Panc1 (cell line): ENCODE measurements around the gene PLA2G4F. TPM values are rescaled to one million over a fixed set of nuclear protein-coding genes. Genes with fewer than 3 reads are reported as not detected.

Experiments used
- ATAC-seq: fragments of 200-7000 bp; cut with Tn5 transposase; 2 replicates; pipeline ENCODE4 v1.9.1; 2020; ENCODE audit warnings: mild to moderate bottlenecking, moderate library complexity
- BruUV-seq: library from RNA; stranded (reverse); fragments of 400-500 nt; replicated peaks from 2 replicates; lab custom pipeline; 2021; lab: Mats Ljungman, UMichigan
- CTCF ChIA-PET: fragments of 300-600 bp; sonication (Branson Sonifier 250); formaldehyde crosslinking; loops from one replicate; lab custom pipeline; 2022; ENCODE audit warnings: antibody characterized with exemption; lab: Charles Lee
- POLR2A ChIA-PET: fragments of 300-600 bp; sonication (Branson Sonifier 250); formaldehyde crosslinking; loops from one replicate; lab custom pipeline; 2022; ENCODE audit warnings: antibody characterized with exemption; lab: Charles Lee
- DNase-seq: peaks from one replicate; pipeline ENCODE4 v3.0.0-alpha.2; 2010; ENCODE audit warnings: low read depth, low spot score
- H3K27ac ChIP-seq: 2 replicates; pipeline ENCODE4 v1.5.1; 2011; ENCODE audit warnings: mild to moderate bottlenecking, low read length, inconsistent platforms
- H3K27me3 ChIP-seq: fragments of 200-500 bp; sonication (Bioruptor generic); 2 replicates; pipeline ENCODE4 v1.6.0; 2014; ENCODE audit warnings: low read length, inconsistent platforms; ENCODE audit not compliant: control insufficient read depth, insufficient read depth
- H3K36me3 ChIP-seq: fragments of 200-500 bp; sonication (Bioruptor generic); 2 replicates; pipeline ENCODE4 v1.5.1; 2014; ENCODE audit warnings: inconsistent platforms, mild to moderate bottlenecking, low read length, moderate library complexity; ENCODE audit not compliant: control insufficient read depth, insufficient read depth
- H3K4me1 ChIP-seq: 2 replicates; pipeline ENCODE4 v1.5.1; 2011; ENCODE audit warnings: inconsistent platforms, mild to moderate bottlenecking, low read length, moderate library complexity; ENCODE audit not compliant: control insufficient read depth, insufficient read depth
- H3K4me3 ChIP-seq, 2 experiments: 2 replicates each; pipeline ENCODE4 v1.5.1; 2011 to 2012; ENCODE audit warnings: low read depth in 2 of 2, low read length in 2 of 2, mild to moderate bottlenecking in 2 of 2, inconsistent platforms in 1 of 2, moderate library complexity in 1 of 2
- H3K9me3 ChIP-seq: fragments of 200-500 bp; sonication (Bioruptor generic); 2 replicates; pipeline ENCODE4 v1.5.1; 2014; ENCODE audit warnings: low read depth, mild to moderate bottlenecking, inconsistent platforms, low read length, moderate library complexity; ENCODE audit not compliant: control insufficient read depth, insufficient read depth
- CTCF ChIP-seq: fragments of 450-650 bp; IDR thresholded peaks from 2 replicates; pipeline ENCODE4 v1.5.1; 2017; ENCODE audit warnings: mild to moderate bottlenecking
- POLR2AphosphoS5 ChIP-seq: IDR thresholded peaks from 2 replicates; pipeline ENCODE4 v1.6.1; 2012; ENCODE audit warnings: mild to moderate bottlenecking, low read depth, low read length, moderate library complexity
- REST ChIP-seq, 2 experiments: IDR thresholded peaks; 2 replicates each; pipeline ENCODE4 v1.6.1; 2011 to 2012; ENCODE audit warnings: low read depth in 2 of 2, control low read depth in 1 of 2, low read length in 1 of 2, mild to moderate bottlenecking in 1 of 2, moderate library complexity in 1 of 2; ENCODE audit not compliant: insufficient read depth in 1 of 2
- SIN3A ChIP-seq: IDR thresholded peaks from 2 replicates; pipeline ENCODE4 v1.6.1; 2012; ENCODE audit warnings: low read depth, mild to moderate bottlenecking, low read length, moderate library complexity, borderline replicate concordance; ENCODE audit not compliant: insufficient read depth
- TCF7L2 ChIP-seq: IDR thresholded peaks from 2 replicates; pipeline ENCODE4 v1.6.1; 2011; ENCODE audit warnings: mild to moderate bottlenecking, low read depth, low read length, inconsistent platforms
- in situ Hi-C: cut with HindIII; loops from 2 replicates; pipeline ENCODE4 v1.10.0; 2016; ENCODE audit warnings: low sequenced_read_pairs, low pct_unique_long_range_greater_than_20kb
- intact Hi-C: fragments of 100-400 bp; cut with micrococcal nuclease; formaldehyde crosslinking; loops from one replicate; pipeline ENCODE4 v1.10.0; 2022; ENCODE audit not compliant: unreplicated experiment
- total RNA-seq: library from RNA; stranded (reverse); gene quantifications from one replicate; pipeline ENCODE4 v1.2.1, GENCODE V29; 2021; ENCODE audit not compliant: unreplicated experiment

Gene PLA2G4F
- total RNA-seq, 1 experiment from 2014 or later: not detected

GRCh38 chr15:42190370-42190769 is 33.9 kb upstream of the PLA2G4F start:
- Histone ChIP-seq H3K9me3 (no peaks in the 10 kb centered on the region), H3K27ac (no peak overlapping the region), H3K36me3 (peaks cover 7% of the 10 kb centered on the region), H3K4me3 (no peak overlapping the region), H3K4me1 (no peaks in the 10 kb centered on the region), H3K27me3 (no peaks in the 10 kb centered on the region)
- in situ Hi-C loops (no loop called here), intact Hi-C loops (no loop called here)
- DNase-seq: no peak
- ATAC-seq: no peak
- no TSS peak for BruUV-seq
- POLR2A ChIA-PET: no interaction called here
- CTCF ChIA-PET: no interaction called here
- TF ChIP-seq SIN3A: no peak
- no peak for TF ChIP-seq TCF7L2
- no peak for TF ChIP-seq CTCF
- TF ChIP-seq POLR2AphosphoS5: no peak
- no peak for TF ChIP-seq REST (IDR thresholded peaks at IDR 0.05; ENCODE audit: insufficient read depth in 1 of 2, low read depth in 2 of 2, low read length in 1 of 2)

- no peak for ATAC-seq
- Histone ChIP-seq H3K9me3 (no peaks in the 10 kb centered on the region), H3K27ac (no peak overlapping the region), H3K27me3 (no peaks in the 10 kb centered on the region), H3K4me3 (no peak overlapping the region), H3K36me3 (peaks cover 22% of the 10 kb centered on the region), H3K4me1 (no peaks in the 10 kb centered on the region)
- no peak for TF ChIP-seq CTCF
- TF ChIP-seq TCF7L2: no peak
- TF ChIP-seq SIN3A: no peak
- ChIA-PET POLR2A (no interaction called here), CTCF (no interaction called here)
- DNase-seq: no peak
- intact Hi-C loops: no loop called here
- no TSS peak for BruUV-seq
- in situ Hi-C loops: no loop called here
Observed at GRCh38 chr15:42185801-42186200, 29.4 kb upstream of the PLA2G4F start.
